HFF-Myc (cell line): Measurements from ENCODE around the gene ENKD1.

Source experiments
- DNase-seq: peaks from one replicate; pipeline ENCODE4 v3.0.0-alpha.2; 2011; ENCODE audit warnings: low read depth; ENCODE audit errors: extremely low read depth
- H3K4me3 ChIP-seq: replicated peaks from 2 replicates; pipeline ENCODE4 v1.5.1; 2011; ENCODE audit warnings: low read depth, mild to moderate bottlenecking, control low read depth, low read length
- CTCF ChIP-seq: IDR thresholded peaks from 2 replicates; pipeline ENCODE4 v1.5.1; 2012; ENCODE audit warnings: mild to moderate bottlenecking, low read depth, low read length, control low read depth; ENCODE audit errors: missing control alignments

The ENKD1 gene

GRCh38 chr16:67679935-67680897, 13.7 kb upstream of the ENKD1 start:
- no peak for DNase-seq
- H3K4me3 ChIP-seq, result no peak overlapping the region
- TF ChIP-seq CTCF, result no peak

- DNase-seq, result no peak
- no peak overlapping the region for H3K4me3 ChIP-seq
- no peak for TF ChIP-seq CTCF
Measured at GRCh38 chr16:67678354-67679023, 11.9 kb upstream of the ENKD1 start.

- no peak for TF ChIP-seq CTCF
- no peak for DNase-seq
- H3K4me3 ChIP-seq, result no peak overlapping the region
Measured at GRCh38 chr16:67677712-67678111, 11.2 kb upstream of the ENKD1 start.

GRCh38 chr16:67676939-67677338, 10.4 kb upstream of the ENKD1 start:
- TF ChIP-seq CTCF, result no peak
- DNase-seq, result no peak
- H3K4me3 ChIP-seq, result no peak overlapping the region

- TF ChIP-seq CTCF, result no peak
- DNase-seq, result no peak
- H3K4me3 ChIP-seq, result no peak overlapping the region
Measured at GRCh38 chr16:67676516-67676915, 10.0 kb upstream of the ENKD1 start.

- no peak overlapping the region for H3K4me3 ChIP-seq
- DNase-seq, result no peak
- TF ChIP-seq CTCF, result no peak
Measured at GRCh38 chr16:67675999-67676398, 9.4 kb upstream of the ENKD1 start.
